SK-N-SH (cell line): ENCODE results near the gene SUPT3H.

Source experiments
- EZH2phosphoT487 ChIP-seq: fragments of 200-600 bp; sonication (generic); IDR thresholded peaks from 2 replicates; pipeline ENCODE4 v1.6.1; 2017; ENCODE audit warnings: low read depth, mixed run types, mild to moderate bottlenecking, antibody characterized with exemption, moderate library complexity, borderline replicate concordance
- NRF1 ChIP-seq: IDR thresholded peaks from 2 replicates; pipeline ENCODE4 v1.6.1; 2012; ENCODE audit warnings: low read depth, mild to moderate bottlenecking, low read length
- SMC3 ChIP-seq: IDR thresholded peaks from 2 replicates; pipeline ENCODE4 v1.6.1; 2012; ENCODE audit warnings: low read depth, low read length, improper control_type of control experiment
- TF ChIP-seq, protein P1 (sequence below): fragments of 200-600 bp; sonication (generic); IDR thresholded peaks from 2 replicates; pipeline ENCODE4 v1.6.1; 2017; ENCODE audit warnings: antibody characterized with exemption, mild to moderate bottlenecking, moderate library complexity

DNA sequence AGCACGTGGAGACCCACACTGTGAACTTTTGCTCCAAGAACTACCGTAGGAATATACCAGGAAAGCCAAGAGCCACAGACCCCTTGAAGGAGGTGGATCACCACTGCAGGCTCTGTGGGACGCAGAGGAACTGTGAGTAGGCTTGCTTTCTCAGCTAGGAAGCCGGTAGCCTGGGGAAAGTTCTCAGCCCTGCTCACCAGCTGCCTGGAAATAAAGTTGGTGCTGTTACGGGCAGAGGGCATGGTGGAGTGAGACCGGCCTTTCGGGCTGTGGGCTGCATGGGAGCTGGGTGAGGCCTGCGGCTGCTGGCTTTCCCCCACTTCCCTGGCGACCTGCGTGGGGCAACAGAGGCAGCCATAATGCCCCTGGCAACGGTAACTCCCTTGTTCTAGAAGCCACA is 422.6 kb downstream of the SUPT3H start:
- TF ChIP-seq, protein P1, sequence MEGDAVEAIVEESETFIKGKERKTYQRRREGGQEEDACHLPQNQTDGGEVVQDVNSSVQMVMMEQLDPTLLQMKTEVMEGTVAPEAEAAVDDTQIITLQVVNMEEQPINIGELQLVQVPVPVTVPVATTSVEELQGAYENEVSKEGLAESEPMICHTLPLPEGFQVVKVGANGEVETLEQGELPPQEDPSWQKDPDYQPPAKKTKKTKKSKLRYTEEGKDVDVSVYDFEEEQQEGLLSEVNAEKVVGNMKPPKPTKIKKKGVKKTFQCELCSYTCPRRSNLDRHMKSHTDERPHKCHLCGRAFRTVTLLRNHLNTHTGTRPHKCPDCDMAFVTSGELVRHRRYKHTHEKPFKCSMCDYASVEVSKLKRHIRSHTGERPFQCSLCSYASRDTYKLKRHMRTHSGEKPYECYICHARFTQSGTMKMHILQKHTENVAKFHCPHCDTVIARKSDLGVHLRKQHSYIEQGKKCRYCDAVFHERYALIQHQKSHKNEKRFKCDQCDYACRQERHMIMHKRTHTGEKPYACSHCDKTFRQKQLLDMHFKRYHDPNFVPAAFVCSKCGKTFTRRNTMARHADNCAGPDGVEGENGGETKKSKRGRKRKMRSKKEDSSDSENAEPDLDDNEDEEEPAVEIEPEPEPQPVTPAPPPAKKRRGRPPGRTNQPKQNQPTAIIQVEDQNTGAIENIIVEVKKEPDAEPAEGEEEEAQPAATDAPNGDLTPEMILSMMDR, result no peak
- TF ChIP-seq EZH2phosphoT487 (no peak), NRF1 (no peak), SMC3 (no peak)
